Measurements from ENCODE around the gene MED28. TPM values are rescaled to one million over a fixed set of nuclear protein-coding genes. Genes with fewer than 3 reads are reported as not detected.

MED28 gene
- total and polyA plus RNA-seq, 2 of the 4 experiments (the other 2 are of a cell fraction) = 8.8 to 9.3 TPM

- H3K4me2 ChIP-seq (ENCODE audit: low read depth, low read length) = no peak overlapping the region
- H3K23ac ChIP-seq (ENCODE audit: low read depth, low read length) = no peak overlapping the region
- no peak for TF ChIP-seq CEBPB (IDR thresholded peaks at IDR 0.05; ENCODE audit: low read depth, low read length)
- no peak for TF ChIP-seq NFE2L2 (IDR thresholded peaks at IDR 0.05; ENCODE audit: low read depth, low read length)
- TF ChIP-seq CHD1 (IDR thresholded peaks at IDR 0.05; ENCODE audit: low read depth, low read length) = no peak
- no peak for TF ChIP-seq POLR2A (IDR thresholded peaks at IDR 0.05; ENCODE audit: low read depth, low read length)
- no peak for TF ChIP-seq MAFK (IDR thresholded peaks at IDR 0.05; ENCODE audit: low read depth, low read length)
- no CpG with 5 or more reads among the region's 1 CpG for WGBS, 2 experiments (ENCODE audit: extremely low coverage in 2 of 2, insufficient read length in 1 of 2)
- intact Hi-C loops (cut with micrococcal nuclease) (no loop called here), in situ Hi-C loops (cut with MboI; ENCODE audit: low sequenced_read_pairs) (no loop called here), dilution Hi-C loops (cut with HindIII; ENCODE audit: low sequenced_read_pairs, unreplicated experiment) (no loop called here)
- POLR2A ChIA-PET (ENCODE audit: unreplicated experiment) = no interaction called here
- H3K18ac ChIP-seq (ENCODE audit: low read depth, low read length) = no peak overlapping the region
- DNase-seq = no peak
- H3K4me3 ChIP-seq (ENCODE audit: insufficient read depth, low read depth, low read length) = no peak overlapping the region
- H2AK5ac ChIP-seq (ENCODE audit: low read depth, low read length) = no peak overlapping the region
- H4K91ac ChIP-seq (ENCODE audit: insufficient read depth, low read depth, low read length) = no peak overlapping the region
- no peak overlapping the region for H2BK5ac ChIP-seq (ENCODE audit: low read depth, low read length, poor library complexity, severe bottlenecking)
- no peak overlapping the region for H2AFZ ChIP-seq (replicated peaks; ENCODE audit: low read length, poor library complexity)
- H4K8ac ChIP-seq (ENCODE audit: low read depth in 2 of 2, low read length in 2 of 2) = no peak overlapping the region
- no peaks in the 10 kb centered on the region for H3K9me3 ChIP-seq (ENCODE audit: control insufficient read depth, insufficient read depth, low read length)
- H2BK15ac ChIP-seq (ENCODE audit: low read depth, low read length) = no peak overlapping the region
- H2BK20ac ChIP-seq (ENCODE audit: low read depth, low read length) = no peak overlapping the region
- no peak for ATAC-seq (ENCODE audit: low read depth)
- H3K27ac ChIP-seq (ENCODE audit: insufficient read depth, low read length) = no peak overlapping the region
- CTCF ChIA-PET = no interaction called here
- no peaks in the 10 kb centered on the region for H3K9me1 ChIP-seq (ENCODE audit: insufficient read depth, low read length)
- no peak overlapping the region for H3K4ac ChIP-seq (ENCODE audit: low read depth, low read length)
- H3K79me1 ChIP-seq (ENCODE audit: low read depth in 1 of 2, low read length in 2 of 2) = no peaks in the 10 kb centered on the region
- H3K14ac ChIP-seq (replicated peaks; ENCODE audit: low read depth, low read length) = no peak overlapping the region
- no peak overlapping the region for H2AK9ac ChIP-seq (replicated peaks; ENCODE audit: low read depth, low read length, poor library complexity)
- no peak overlapping the region for H3K9ac ChIP-seq (ENCODE audit: low read depth, low read length)
- no TSS peak for BruUV-seq (replicated peaks)
- no peak overlapping the region for H2BK120ac ChIP-seq (ENCODE audit: low read depth, low read length)
- H3K27me3 ChIP-seq (ENCODE audit: control insufficient read depth, insufficient read depth, low read length) = peaks cover 7% of the 10 kb centered on the region
- no peaks in the 10 kb centered on the region for H3K4me1 ChIP-seq (ENCODE audit: control insufficient read depth, insufficient read depth, low read length)
- H3K56ac ChIP-seq (ENCODE audit: extremely low read depth, insufficient read depth, low read length) = no peak overlapping the region
- no peaks in the 10 kb centered on the region for H4K20me1 ChIP-seq (ENCODE audit: insufficient read depth, low read length)
- no peaks in the 10 kb centered on the region for H3K36me3 ChIP-seq (ENCODE audit: control insufficient read depth, insufficient read depth, low read length)
- H4K5ac ChIP-seq (ENCODE audit: low read depth, low read length) = no peak overlapping the region
These were observed 42.6 kb downstream of the MED28 start for GRCh38 chr4:17657090-17657489.
